Measurements from ENCODE around the gene CSRP1.

- TF ChIP-seq CTCF (IDR thresholded peaks at IDR 0.05) (no peak), TCF7L2 (IDR thresholded peaks at IDR 0.05; ENCODE audit: low read depth, low read length) (no peak), REST (IDR thresholded peaks at IDR 0.05; ENCODE audit: insufficient read depth in 1 of 2, low read depth in 2 of 2, low read length in 1 of 2) (no peak), POLR2AphosphoS5 (IDR thresholded peaks at IDR 0.05; ENCODE audit: low read depth, low read length) (no peak)
Observed at GRCh38 chr1:201536558-201536957, 29.6 kb upstream of the CSRP1 start.

All from Panc1 (cell line).